HCT116 (cell line): Measurements from ENCODE around the gene ATP2A3. TPM values are rescaled to one million over a fixed set of nuclear protein-coding genes. Genes with fewer than 3 reads are reported as not detected.

Source experiments
- ATAC-seq: fragments of 200-7000 bp; cut with Tn5 transposase; 2 replicates; pipeline ENCODE4 v1.9.1; 2020; ENCODE audit warnings: mild to moderate bottlenecking, moderate library complexity
- BruUV-seq: library from RNA; stranded (reverse); fragments of 400-500 nt; replicated peaks from 2 replicates; lab custom pipeline; 2021; lab: Mats Ljungman, UMichigan
- CTCF ChIA-PET: fragments of 300-600 bp; sonication (Branson Sonifier 250); formaldehyde crosslinking; loops from one replicate; lab custom pipeline; 2021; ENCODE audit warnings: antibody characterized with exemption; lab: Charles Lee
- POLR2A ChIA-PET: fragments of 300-600, 350-600 bp; sonication (Branson Sonifier 250); formaldehyde crosslinking; loops from one replicate; lab custom pipeline; 2021; ENCODE audit warnings: antibody characterized with exemption; lab: Charles Lee
- RAD21 ChIA-PET, 2 experiments: fragments of 300-600 bp; sonication (Branson Sonifier 250); formaldehyde crosslinking; loops; one replicate each; lab custom pipeline; 2023; ENCODE audit warnings: low total read pairs in 2 of 2; ENCODE audit not compliant: uncharacterized antibody in 2 of 2, unreplicated experiment in 2 of 2, low non-redundant PET in 1 of 2; lab: Charles Lee
- DNase-seq: peaks from one replicate; pipeline ENCODE4 v3.0.0-alpha.2; 2010; ENCODE audit warnings: low read depth, low spot score
- H2AFZ ChIP-seq: fragments of 200-600 bp; shearing (Covaris generic), sonication (generic); 2 replicates; pipeline ENCODE4 v1.6.1; 2017; ENCODE audit warnings: low read depth, mixed run types, mixed read lengths, antibody characterized with exemption, low read length; ENCODE audit not compliant: poor library complexity, severe bottlenecking
- H3K27ac ChIP-seq: 2 replicates; pipeline ENCODE4 v1.5.1; 2012; ENCODE audit warnings: low read depth, low read length
- H3K27me3 ChIP-seq: fragments of 200-600 bp; sonication (generic); 2 replicates; pipeline ENCODE4 v1.6.1; 2016; ENCODE audit warnings: mixed run types, low read length, mixed read lengths; ENCODE audit not compliant: insufficient read depth
- H3K36me3 ChIP-seq, 2 experiments: fragments of 200-500 bp in 1 of 2; fragments of 200-600 bp in 1 of 2; sonication (Bioruptor generic) in 1 of 2; sonication (generic) in 1 of 2; 2 replicates each; pipeline versions ENCODE4 v1.5.1 to v1.6.1; 2014 to 2016; ENCODE audit warnings: low read length in 2 of 2, inconsistent platforms in 1 of 2, mixed read lengths in 1 of 2, mixed run types in 1 of 2; ENCODE audit not compliant: insufficient read depth in 2 of 2, control insufficient read depth in 1 of 2
- H3K4me1 ChIP-seq, 2 experiments: fragments of 200-600 bp in 1 of 2; sonication (generic) in 1 of 2; 2 replicates each; pipeline versions ENCODE4 v1.5.1 to v1.6.1; 2012 to 2017; ENCODE audit warnings: low read length in 2 of 2, inconsistent platforms in 1 of 2, mild to moderate bottlenecking in 1 of 2, mixed read lengths in 1 of 2, mixed run types in 1 of 2, moderate library complexity in 1 of 2; ENCODE audit not compliant: insufficient read depth in 2 of 2, control insufficient read depth in 1 of 2
- H3K4me2 ChIP-seq: fragments of 200-600 bp; sonication (generic); 2 replicates; pipeline ENCODE4 v1.6.1; 2017; ENCODE audit warnings: mixed run types, low read length, mixed read lengths
- H3K4me3 ChIP-seq, 2 experiments: fragments of 200-600 bp in 1 of 2; sonication (generic) in 1 of 2; replicated peaks in 1 of 2; 2 replicates each; pipeline ENCODE4 v1.5.1; 2011 to 2016; ENCODE audit warnings: low read length in 2 of 2, control low read depth in 1 of 2, low read depth in 1 of 2, mild to moderate bottlenecking in 1 of 2, mixed read lengths in 1 of 2, mixed run types in 1 of 2
- H3K79me2 ChIP-seq: fragments of 200-600 bp; sonication (generic); 2 replicates; pipeline ENCODE4 v1.6.1; 2017; ENCODE audit warnings: mild to moderate bottlenecking, mixed run types, low read length, moderate library complexity, mixed read lengths; ENCODE audit not compliant: insufficient read depth
- H3K9ac ChIP-seq: fragments of 200-600 bp; sonication (generic); 2 replicates; pipeline ENCODE4 v1.6.1; 2016; ENCODE audit warnings: low read length, mixed read lengths
- H3K9me2 ChIP-seq: fragments of 200-600 bp; sonication (generic), shearing (Covaris generic); 2 replicates; pipeline ENCODE4 v1.6.1; 2017; ENCODE audit warnings: mixed run types, mild to moderate bottlenecking, moderate library complexity; ENCODE audit not compliant: insufficient read depth
- H3K9me3 ChIP-seq, 2 experiments: fragments of 200-500 bp in 1 of 2; fragments of 200-600 bp in 1 of 2; sonication (Bioruptor generic) in 1 of 2; sonication (generic) in 1 of 2; 2 replicates each; pipeline ENCODE4 v1.6.1; 2014 to 2017; ENCODE audit warnings: low read length in 2 of 2, mixed read lengths in 2 of 2, inconsistent platforms in 1 of 2, low read depth in 1 of 2, mild to moderate bottlenecking in 1 of 2, mixed run types in 1 of 2, moderate library complexity in 1 of 2; ENCODE audit not compliant: control insufficient read depth in 1 of 2, insufficient read depth in 1 of 2
- H4K20me1 ChIP-seq: fragments of 200-600 bp; sonication (generic), shearing (Covaris generic); 2 replicates; pipeline ENCODE4 v1.6.1; 2017; ENCODE audit warnings: mixed run types, mild to moderate bottlenecking, moderate library complexity; ENCODE audit not compliant: insufficient read depth
- CBX3 ChIP-seq: IDR thresholded peaks from 2 replicates; pipeline ENCODE4 v1.6.1; 2012; ENCODE audit warnings: low read depth
- CEBPB ChIP-seq: IDR thresholded peaks from 2 replicates; pipeline ENCODE4 v1.6.1; 2012; ENCODE audit warnings: low read depth
- CTCF ChIP-seq, 3 experiments: fragments of 200-600 bp in 1 of 3; sonication (generic) in 1 of 3; IDR thresholded peaks in 2 of 3; conservative IDR thresholded peaks in 1 of 3; 2 replicates each; pipeline ENCODE4 v1.5.1; 2012 to 2017; ENCODE audit warnings: low read depth in 2 of 3, low read length in 2 of 3, antibody characterized with exemption in 1 of 3, borderline replicate concordance in 1 of 3, control low read depth in 1 of 3, mild to moderate bottlenecking in 1 of 3, mixed read lengths in 1 of 3, mixed run types in 1 of 3, moderate library complexity in 1 of 3; ENCODE audit not compliant: insufficient read depth in 1 of 3
- ELF1 ChIP-seq: IDR thresholded peaks from 2 replicates; pipeline ENCODE4 v1.6.1; 2012; ENCODE audit warnings: low read depth, borderline replicate concordance
- EZH2phosphoT487 ChIP-seq: fragments of 200-600 bp; IDR thresholded peaks from 2 replicates; pipeline ENCODE4 v1.6.1; 2018; ENCODE audit warnings: antibody characterized with exemption, borderline replicate concordance
- FOSL1 ChIP-seq: IDR thresholded peaks from 2 replicates; pipeline ENCODE4 v1.6.1; 2012; ENCODE audit warnings: low read depth
- POLR2AphosphoS5 ChIP-seq: IDR thresholded peaks from 2 replicates; pipeline ENCODE4 v1.6.1; 2011; ENCODE audit warnings: mild to moderate bottlenecking, low read depth, low read length, moderate library complexity
- RAD21 ChIP-seq: IDR thresholded peaks from 2 replicates; pipeline ENCODE4 v1.6.1; 2012; ENCODE audit warnings: low read depth, mild to moderate bottlenecking
- SP1 ChIP-seq: IDR thresholded peaks from 2 replicates; pipeline ENCODE4 v1.6.1; 2012; ENCODE audit warnings: low read depth
- SRF ChIP-seq: IDR thresholded peaks from 2 replicates; pipeline ENCODE4 v1.6.1; 2012; ENCODE audit warnings: low read depth
- TCF7L2 ChIP-seq: IDR thresholded peaks from 2 replicates; pipeline ENCODE4 v1.7.0; 2011; ENCODE audit warnings: borderline replicate concordance, inconsistent platforms; ENCODE audit not compliant: insufficient read depth, insufficient read length; ENCODE audit errors: extremely low read depth
- ZBTB33 ChIP-seq: IDR thresholded peaks from 2 replicates; pipeline ENCODE4 v1.6.1; 2011; ENCODE audit warnings: mild to moderate bottlenecking, low read length, moderate library complexity; ENCODE audit not compliant: insufficient replicate concordance; ENCODE audit errors: extremely low read depth
- ZFX ChIP-seq: fragments of 450-650 bp; IDR thresholded peaks from 2 replicates; pipeline ENCODE4 v1.6.1; 2017
- ZNF274 ChIP-seq: fragments of 200-500 bp; sonication (Bioruptor generic); IDR thresholded peaks from 2 replicates; pipeline ENCODE4 v1.6.1; 2014; ENCODE audit warnings: mild to moderate bottlenecking, low read depth, low read length, inconsistent platforms
- intact Hi-C: fragments of 100-400 bp; cut with micrococcal nuclease; formaldehyde crosslinking; loops from 2 replicates; pipeline ENCODE4 v1.10.0; 2022
- total RNA-seq: library from RNA; stranded (reverse); gene quantifications from one replicate; pipeline ENCODE4 v1.2.1, GENCODE V29; 2021; ENCODE audit not compliant: unreplicated experiment
- TF ChIP-seq, protein P1 (sequence below): IDR thresholded peaks from 2 replicates; pipeline ENCODE4 v1.6.1; 2012; ENCODE audit warnings: low read depth
- TF ChIP-seq, protein P2 (sequence below): IDR thresholded peaks from 2 replicates; pipeline ENCODE4 v1.6.1; 2012

ATP2A3 gene
- total RNA-seq, 1 experiment from 2014 or later, result 23.1 TPM

- DNase-seq, result no peak
- RAD21 ChIA-PET, result interaction anchor here (0.6 to 1.3 kb wide), 4 partner anchors 64 to 170 kb away, joined by 3 to 5 read pairs (median 3); no protein-coding TSS in a partner anchor
- H3K9me3 ChIP-seq, result no peaks in the 10 kb centered on the region
- H3K4me1 ChIP-seq, result no peaks in the 10 kb centered on the region
- H2AFZ ChIP-seq, result no peak overlapping the region
- peak; percentile 77 for ATAC-seq
- BruUV-seq, result no TSS peak
- intact Hi-C loops, result loop anchor here (1.0 to 5.0 kb wide), 3 partner anchors 44 to 170 kb away; no protein-coding TSS in a partner anchor
- no peak for TF ChIP-seq ZNF274
- TF ChIP-seq CTCF (IDR thresholded peaks at IDR 0.05 in 2 of 3, conservative IDR thresholded peaks at IDR 0.05 in 1 of 3; ENCODE audit: borderline replicate concordance in 1 of 3, insufficient read depth in 1 of 3, low read depth in 2 of 3, low read length in 2 of 3), result peak; percentile 64 to 89 (median 65)
- TF ChIP-seq, protein P1, sequence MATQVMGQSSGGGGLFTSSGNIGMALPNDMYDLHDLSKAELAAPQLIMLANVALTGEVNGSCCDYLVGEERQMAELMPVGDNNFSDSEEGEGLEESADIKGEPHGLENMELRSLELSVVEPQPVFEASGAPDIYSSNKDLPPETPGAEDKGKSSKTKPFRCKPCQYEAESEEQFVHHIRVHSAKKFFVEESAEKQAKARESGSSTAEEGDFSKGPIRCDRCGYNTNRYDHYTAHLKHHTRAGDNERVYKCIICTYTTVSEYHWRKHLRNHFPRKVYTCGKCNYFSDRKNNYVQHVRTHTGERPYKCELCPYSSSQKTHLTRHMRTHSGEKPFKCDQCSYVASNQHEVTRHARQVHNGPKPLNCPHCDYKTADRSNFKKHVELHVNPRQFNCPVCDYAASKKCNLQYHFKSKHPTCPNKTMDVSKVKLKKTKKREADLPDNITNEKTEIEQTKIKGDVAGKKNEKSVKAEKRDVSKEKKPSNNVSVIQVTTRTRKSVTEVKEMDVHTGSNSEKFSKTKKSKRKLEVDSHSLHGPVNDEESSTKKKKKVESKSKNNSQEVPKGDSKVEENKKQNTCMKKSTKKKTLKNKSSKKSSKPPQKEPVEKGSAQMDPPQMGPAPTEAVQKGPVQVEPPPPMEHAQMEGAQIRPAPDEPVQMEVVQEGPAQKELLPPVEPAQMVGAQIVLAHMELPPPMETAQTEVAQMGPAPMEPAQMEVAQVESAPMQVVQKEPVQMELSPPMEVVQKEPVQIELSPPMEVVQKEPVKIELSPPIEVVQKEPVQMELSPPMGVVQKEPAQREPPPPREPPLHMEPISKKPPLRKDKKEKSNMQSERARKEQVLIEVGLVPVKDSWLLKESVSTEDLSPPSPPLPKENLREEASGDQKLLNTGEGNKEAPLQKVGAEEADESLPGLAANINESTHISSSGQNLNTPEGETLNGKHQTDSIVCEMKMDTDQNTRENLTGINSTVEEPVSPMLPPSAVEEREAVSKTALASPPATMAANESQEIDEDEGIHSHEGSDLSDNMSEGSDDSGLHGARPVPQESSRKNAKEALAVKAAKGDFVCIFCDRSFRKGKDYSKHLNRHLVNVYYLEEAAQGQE, result no peak
- TF ChIP-seq CBX3, result no peak
- TF ChIP-seq ZFX, result no peak
- TF ChIP-seq RAD21, result peak; percentile 96
- TF ChIP-seq CEBPB, result no peak
- peak; percentile 11 for TF ChIP-seq TCF7L2
- no peak for TF ChIP-seq SP1
- TF ChIP-seq ZBTB33, result no peak
- TF ChIP-seq FOSL1, result no peak
- TF ChIP-seq SRF, result no peak
- no peak for TF ChIP-seq POLR2AphosphoS5
- no peak for TF ChIP-seq EZH2phosphoT487
- no peak for TF ChIP-seq ELF1
- TF ChIP-seq, protein P2, sequence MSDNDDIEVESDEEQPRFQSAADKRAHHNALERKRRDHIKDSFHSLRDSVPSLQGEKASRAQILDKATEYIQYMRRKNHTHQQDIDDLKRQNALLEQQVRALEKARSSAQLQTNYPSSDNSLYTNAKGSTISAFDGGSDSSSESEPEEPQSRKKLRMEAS, result no peak; the same call in 1 of the 2 replicates
- no peak overlapping the region for H3K27ac ChIP-seq
- POLR2A ChIA-PET, result no interaction called here
- no peak overlapping the region for H3K4me2 ChIP-seq
- H4K20me1 ChIP-seq, result no peaks in the 10 kb centered on the region
- H3K4me3 ChIP-seq, result no peak overlapping the region
- no peaks in the 10 kb centered on the region for H3K36me3 ChIP-seq
- H3K9ac ChIP-seq, result no peak overlapping the region
- no peaks in the 10 kb centered on the region for H3K27me3 ChIP-seq
- H3K9me2 ChIP-seq, result no peaks in the 10 kb centered on the region
- H3K79me2 ChIP-seq, result no peaks in the 10 kb centered on the region
- CTCF ChIA-PET, result interaction anchor here (0.9 to 4.2 kb wide), 4 partner anchors 63 to 213 kb away, joined by 3 to 48 read pairs (median 8); partner anchors contain the start of gene NCBP3
Measured at GRCh38 chr17:3907483-3908216, 56.6 kb downstream of the ATP2A3 start.
